Suprapubic skin (tissue), 4 donors: Measurements from ENCODE around the gene PTPRN2. TPM values are rescaled to one million over a fixed set of nuclear protein-coding genes. Genes with fewer than 3 reads are reported as not detected.

Source experiments
- DNase-seq, 2 donors: peaks; one replicate each; pipeline ENCODE4 v3.0.0-alpha.2; 2019; ENCODE audit warnings: low spot score in 2 of 2
- H3K27ac ChIP-seq: fragments of 200-600 bp; sonication (generic); one replicate; pipeline ENCODE4 v1.5.1; 2019
- H3K27me3 ChIP-seq: fragments of 200-600 bp; sonication (generic); one replicate; pipeline ENCODE4 v1.5.1; 2019
- H3K36me3 ChIP-seq: fragments of 200-600 bp; sonication (generic); one replicate; pipeline ENCODE4 v1.5.1; 2019
- H3K4me1 ChIP-seq: fragments of 200-600 bp; sonication (generic); one replicate; pipeline ENCODE4 v1.5.1; 2019
- H3K4me3 ChIP-seq: fragments of 200-600 bp; sonication (generic); one replicate; pipeline ENCODE4 v1.5.1; 2019; ENCODE audit warnings: mild to moderate bottlenecking
- H3K9me3 ChIP-seq: fragments of 200-600 bp; sonication (generic); one replicate; pipeline ENCODE4 v1.5.1; 2019
- CTCF ChIP-seq, 2 donors: fragments of 200-600 bp in 1 of 2; fragments of 450-650 bp in 1 of 2; sonication (generic) in 1 of 2; IDR thresholded peaks; one replicate each; pipeline ENCODE4 v1.5.1; 2016 to 2019; ENCODE audit warnings: antibody characterized with exemption in 2 of 2, mild to moderate bottlenecking in 1 of 2, moderate library complexity in 1 of 2
- EP300 ChIP-seq: sonication (generic); formaldehyde crosslinking; IDR thresholded peaks from one replicate; pipeline ENCODE4 v1.6.1; 2017; ENCODE audit warnings: antibody characterized with exemption
- POLR2A ChIP-seq, 2 donors: fragments of 450-650 bp; IDR thresholded peaks; one replicate each; pipeline ENCODE4 v1.6.1; 2017; ENCODE audit warnings: antibody characterized with exemption in 2 of 2, mild to moderate bottlenecking in 2 of 2, moderate library complexity in 2 of 2
- POLR2AphosphoS5 ChIP-seq, 3 donors: sonication (generic); formaldehyde crosslinking; IDR thresholded peaks; one replicate each; pipeline ENCODE4 v1.6.1; 2017; ENCODE audit warnings: antibody characterized with exemption in 3 of 3
- WGBS: methylation state at CpG from one replicate; pipeline ENCODE4 v1.1.5; 2018; 5-methylcytosine and 5-hydroxymethylcytosine counted together
- total RNA-seq, 4 donors: library from RNA; depleted of rRNA; stranded (reverse); fragments of >200 nt; gene quantifications; one replicate each; pipeline ENCODE4 v1.1.0, GENCODE V29; 2016

PTPRN2 gene
- total RNA-seq, 4 donors from 2014 or later: 0.23 to 1.8 (median 1.3) TPM

- DNase-seq: peak in 1 of 2 donors; percentile 27
- no peak overlapping the region for H3K4me3 ChIP-seq
- TF ChIP-seq EP300 (no peak), POLR2A (IDR thresholded peaks at IDR 0.05) (no peak), CTCF (IDR thresholded peaks at IDR 0.05) (no peak), POLR2AphosphoS5 (IDR thresholded peaks at IDR 0.05) (no peak)
- no peaks in the 10 kb centered on the region for H3K4me1 ChIP-seq
- no peaks in the 10 kb centered on the region for H3K9me3 ChIP-seq
- H3K27ac ChIP-seq: no peak overlapping the region
- H3K36me3 ChIP-seq: no peaks in the 10 kb centered on the region
- H3K27me3 ChIP-seq: peaks cover 56% of the 10 kb centered on the region
- 63% methylated on average over 32 of the region's 33 CpGs for WGBS
These were observed 917.8 kb downstream of the PTPRN2 start for GRCh38 chr7:157669768-157670351.

- no peak for DNase-seq
- no peak overlapping the region for H3K27ac ChIP-seq
- WGBS: 73% methylated on average over 18 of the region's 33 CpGs
- H3K4me1 ChIP-seq: no peaks in the 10 kb centered on the region
- TF ChIP-seq POLR2A (IDR thresholded peaks at IDR 0.05) (no peak), CTCF (IDR thresholded peaks at IDR 0.05) (no peak), EP300 (no peak), POLR2AphosphoS5 (IDR thresholded peaks at IDR 0.05) (no peak)
- H3K4me3 ChIP-seq: no peak overlapping the region
- peaks cover 50% of the 10 kb centered on the region for H3K27me3 ChIP-seq
- H3K9me3 ChIP-seq: no peaks in the 10 kb centered on the region
- H3K36me3 ChIP-seq: no peaks in the 10 kb centered on the region
These were observed 918.5 kb downstream of the PTPRN2 start for GRCh38 chr7:157668884-157669767.

GRCh38 chr7:157668221-157668883 is 919.3 kb downstream of the PTPRN2 start:
- H3K9me3 ChIP-seq: no peaks in the 10 kb centered on the region
- WGBS: 50% methylated on average over 22 of the region's 22 CpGs
- H3K27me3 ChIP-seq: peaks cover 45% of the 10 kb centered on the region
- no peaks in the 10 kb centered on the region for H3K36me3 ChIP-seq
- no peak overlapping the region for H3K4me3 ChIP-seq
- no peak for TF ChIP-seq POLR2A (IDR thresholded peaks at IDR 0.05)
- no peak for TF ChIP-seq POLR2AphosphoS5 (IDR thresholded peaks at IDR 0.05)
- no peak for TF ChIP-seq EP300
- TF ChIP-seq CTCF (IDR thresholded peaks at IDR 0.05): no peak
- DNase-seq: no peak
- no peak overlapping the region for H3K27ac ChIP-seq
- no peaks in the 10 kb centered on the region for H3K4me1 ChIP-seq

- DNase-seq: peak in 1 of 2 donors; percentile 37
- TF ChIP-seq CTCF (IDR thresholded peaks at IDR 0.05) (no peak), POLR2AphosphoS5 (IDR thresholded peaks at IDR 0.05) (no peak), POLR2A (IDR thresholded peaks at IDR 0.05) (no peak), EP300 (no peak)
- Histone ChIP-seq H3K4me1 (no peaks in the 10 kb centered on the region), H3K9me3 (no peaks in the 10 kb centered on the region), H3K36me3 (no peaks in the 10 kb centered on the region), H3K27me3 (peaks cover 50% of the 10 kb centered on the region), H3K4me3 (no peak overlapping the region), H3K27ac (no peak overlapping the region)
- 93% methylated on average over 14 of the region's 19 CpGs for WGBS
These were observed 919.9 kb downstream of the PTPRN2 start for GRCh38 chr7:157667731-157668130.

GRCh38 chr7:157667261-157667660 is 920.4 kb downstream of the PTPRN2 start:
- no peak overlapping the region for H3K4me3 ChIP-seq
- DNase-seq: peak in 1 of 2 donors; percentile 42
- no peaks in the 10 kb centered on the region for H3K36me3 ChIP-seq
- TF ChIP-seq CTCF (IDR thresholded peaks at IDR 0.05) (no peak), EP300 (no peak), POLR2AphosphoS5 (IDR thresholded peaks at IDR 0.05) (no peak), POLR2A (IDR thresholded peaks at IDR 0.05) (no peak)
- WGBS: 94% methylated on average over 2 of the region's 12 CpGs
- no peak overlapping the region for H3K27ac ChIP-seq
- no peaks in the 10 kb centered on the region for H3K4me1 ChIP-seq
- no peaks in the 10 kb centered on the region for H3K9me3 ChIP-seq
- peaks cover 48% of the 10 kb centered on the region for H3K27me3 ChIP-seq
